ENCODE results near the gene NEU4.

GRCh38 chr2:241777170-241777685 lies 31.8 kb upstream of the NEU4 start:
- TF ChIP-seq CTCF (conservative IDR thresholded peaks at IDR 0.05 in 1 of 2, IDR thresholded peaks at IDR 0.05 in 1 of 2; ENCODE audit: low read depth in 1 of 2, low read length in 2 of 2): no peak
- TF ChIP-seq EZH2 (IDR thresholded peaks at IDR 0.05; ENCODE audit: low read length, missing control alignments): no peak
